Islet precursor cell (in vitro differentiated cells): Measurements from ENCODE around the gene ERFE.

Experiments
- DNase-seq: peaks from one replicate; pipeline ENCODE4 v3.0.0-alpha.2; 2018

Gene ERFE

DNA sequence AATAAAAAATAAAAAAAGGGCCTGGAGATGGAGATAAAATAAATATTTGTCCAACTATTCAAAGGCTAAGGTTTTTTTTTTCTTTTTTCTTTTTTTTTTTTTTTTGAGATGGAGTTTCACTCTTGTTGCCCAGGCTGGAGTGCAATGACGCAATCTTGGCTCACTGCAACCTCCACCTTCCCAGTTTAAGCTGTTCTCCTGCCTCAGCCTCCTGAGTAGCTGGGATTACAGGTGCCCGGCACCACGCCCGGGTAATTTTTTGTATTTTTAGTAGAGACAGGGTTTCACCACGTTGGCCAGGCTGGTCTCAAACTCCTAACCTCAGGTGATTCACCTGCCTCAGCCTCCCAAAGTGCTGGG is 12.3 kb downstream of the ERFE start:
- DNase-seq, result peak; percentile 14

DNA sequence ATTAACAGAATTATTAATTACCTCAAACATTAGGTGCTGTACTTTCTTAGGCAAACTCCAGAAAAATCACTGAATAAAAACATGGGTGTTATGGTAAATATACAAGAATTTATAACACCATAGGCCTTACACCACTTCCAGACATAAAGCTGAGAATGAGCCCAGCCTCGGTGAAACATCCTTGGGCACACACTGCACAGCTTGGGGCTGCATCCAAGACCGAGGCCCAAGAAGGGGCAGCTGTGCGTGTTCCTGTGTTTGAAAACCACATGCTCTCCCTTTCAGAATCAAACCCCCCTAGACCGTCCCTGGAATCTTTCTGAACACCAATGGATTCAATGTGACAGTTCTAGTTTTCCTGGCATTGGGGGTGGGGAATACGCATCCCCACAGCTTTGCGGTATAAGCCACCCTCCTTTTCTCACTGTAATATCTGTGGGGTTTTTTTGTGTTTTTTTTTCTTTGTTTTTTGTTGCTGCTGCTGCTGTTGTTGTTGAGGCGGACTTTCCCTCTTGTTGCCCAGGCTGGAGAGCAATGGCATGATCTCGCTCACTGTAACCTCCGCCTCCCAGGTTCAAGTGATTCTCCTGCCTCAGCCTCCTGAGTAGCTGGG is 12.9 kb downstream of the ERFE start:
- peak; percentile 14 for DNase-seq

GRCh38 chr2:238172439-238172838 is 13.7 kb downstream of the ERFE start:
- DNase-seq, result peak; percentile 22

DNA sequence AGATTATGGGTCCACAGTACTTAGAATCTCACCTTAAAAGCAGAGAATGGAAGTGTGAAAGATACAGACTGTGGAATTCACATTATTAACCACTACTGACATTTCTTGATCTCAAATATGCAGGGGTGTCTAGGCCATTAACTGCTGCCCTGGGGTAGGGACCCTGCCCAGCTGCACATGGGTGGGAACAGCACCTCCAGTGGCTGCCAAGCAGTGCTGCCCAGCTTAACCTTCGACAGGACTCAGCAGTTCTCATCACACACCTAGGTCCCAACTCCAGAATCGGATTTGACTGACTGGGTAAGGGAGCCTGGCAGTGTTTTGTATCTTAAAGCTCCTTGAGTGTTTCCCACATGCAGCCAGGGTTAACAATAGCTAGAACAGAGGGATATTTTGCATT is 14.9 kb downstream of the ERFE start:
- peak; percentile 40 for DNase-seq

- peak; percentile 32 for DNase-seq
Measured at GRCh38 chr2:238174291-238174690, 15.5 kb downstream of the ERFE start.

DNA sequence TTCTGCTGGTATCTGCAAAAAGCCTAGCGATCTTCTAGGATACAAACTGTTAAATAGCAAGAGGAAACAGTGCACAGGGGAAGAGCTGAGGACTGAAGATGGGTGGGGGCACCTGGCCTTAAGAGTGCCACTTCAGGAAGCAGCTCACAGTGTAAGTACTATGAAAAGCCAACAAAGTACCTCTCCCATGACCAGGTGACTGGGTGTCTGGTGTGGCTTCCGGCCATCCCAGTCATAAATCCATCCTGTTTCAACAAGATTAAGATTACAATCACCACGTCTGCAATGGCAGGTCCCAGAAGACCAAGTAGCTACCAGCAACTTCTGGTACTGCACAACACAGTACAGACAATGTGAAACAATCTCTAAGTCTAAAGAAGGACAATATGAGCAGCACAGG is 15.9 kb downstream of the ERFE start:
- DNase-seq, result peak; percentile 25

GRCh38 chr2:238176613-238177012 is 17.8 kb downstream of the ERFE start:
- peak; percentile 7 for DNase-seq

GRCh38 chr2:238180554-238180953 is 21.8 kb downstream of the ERFE start:
- no peak for DNase-seq

DNA sequence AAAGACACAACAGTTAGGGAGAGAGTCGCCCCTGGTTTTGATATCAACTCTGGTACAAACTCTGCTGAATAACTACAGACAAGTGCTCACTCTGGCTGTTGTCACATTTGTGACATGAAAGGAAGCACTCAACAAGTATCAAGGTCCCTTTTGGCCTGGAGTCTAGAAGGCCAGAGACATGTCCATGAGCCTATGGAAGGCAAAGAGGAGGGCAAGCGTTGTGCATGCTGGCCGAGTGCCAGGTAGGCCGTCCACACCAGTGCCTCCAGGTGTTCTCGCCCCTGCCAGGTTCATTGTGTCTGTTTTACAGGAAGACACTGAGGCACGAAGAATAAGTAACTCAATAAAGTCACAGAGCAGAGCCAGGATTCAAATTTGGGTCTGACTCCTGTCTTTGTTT is 23.6 kb downstream of the ERFE start:
- DNase-seq, result no peak

DNA sequence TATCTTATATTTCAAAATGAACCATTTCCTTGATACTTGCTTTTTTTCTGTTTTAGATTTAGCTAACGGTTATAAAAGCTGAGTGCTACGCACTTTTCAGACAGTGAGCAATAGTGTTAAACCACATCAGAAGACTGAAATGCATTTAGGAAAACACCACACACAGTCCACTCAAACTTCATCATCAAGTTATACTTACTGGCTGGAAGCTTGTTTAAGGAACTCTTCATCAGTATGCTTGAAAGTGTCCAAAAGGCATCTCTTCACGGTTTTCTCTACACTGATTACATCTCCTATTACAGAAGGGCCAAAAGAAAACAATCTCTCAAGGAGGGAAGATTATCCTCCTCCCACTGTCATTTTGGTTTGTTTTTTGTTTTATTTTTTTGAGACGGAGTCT is 25.1 kb downstream of the ERFE start:
- DNase-seq, result no peak

GRCh38 chr2:238187618-238188548 is 29.1 kb downstream of the ERFE start:
- no peak for DNase-seq

DNA sequence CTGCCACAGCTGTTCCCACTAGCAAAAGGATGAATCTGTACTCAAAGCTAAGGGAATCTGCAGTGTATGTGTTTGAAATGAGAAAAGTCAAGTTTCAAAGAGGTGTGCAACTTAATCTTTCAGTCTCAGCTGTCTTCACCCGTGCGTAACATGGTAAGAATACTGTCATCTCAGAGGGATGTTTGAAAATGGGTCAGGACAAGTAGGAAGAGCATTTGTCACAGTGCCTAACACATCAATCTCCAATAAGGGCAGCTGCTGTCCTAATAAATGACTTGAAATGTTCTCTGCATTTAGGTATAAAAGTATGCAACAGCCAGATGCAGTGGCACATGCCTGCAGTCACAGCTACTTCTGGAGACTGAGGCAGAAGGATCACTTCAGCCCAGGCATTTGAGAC is 31.7 kb downstream of the ERFE start:
- DNase-seq, result no peak

GRCh38 chr2:238202326-238203093 is 43.7 kb downstream of the ERFE start:
- no peak for DNase-seq

GRCh38 chr2:238203094-238203972 is 44.6 kb downstream of the ERFE start, which contains the start of gene ILKAP:
ILKAP (minus strand) TSS chr2:238203695; CDS start chr2:238203553, 142 bp downstream.
- DNase-seq, result peak; percentile 90

DNA sequence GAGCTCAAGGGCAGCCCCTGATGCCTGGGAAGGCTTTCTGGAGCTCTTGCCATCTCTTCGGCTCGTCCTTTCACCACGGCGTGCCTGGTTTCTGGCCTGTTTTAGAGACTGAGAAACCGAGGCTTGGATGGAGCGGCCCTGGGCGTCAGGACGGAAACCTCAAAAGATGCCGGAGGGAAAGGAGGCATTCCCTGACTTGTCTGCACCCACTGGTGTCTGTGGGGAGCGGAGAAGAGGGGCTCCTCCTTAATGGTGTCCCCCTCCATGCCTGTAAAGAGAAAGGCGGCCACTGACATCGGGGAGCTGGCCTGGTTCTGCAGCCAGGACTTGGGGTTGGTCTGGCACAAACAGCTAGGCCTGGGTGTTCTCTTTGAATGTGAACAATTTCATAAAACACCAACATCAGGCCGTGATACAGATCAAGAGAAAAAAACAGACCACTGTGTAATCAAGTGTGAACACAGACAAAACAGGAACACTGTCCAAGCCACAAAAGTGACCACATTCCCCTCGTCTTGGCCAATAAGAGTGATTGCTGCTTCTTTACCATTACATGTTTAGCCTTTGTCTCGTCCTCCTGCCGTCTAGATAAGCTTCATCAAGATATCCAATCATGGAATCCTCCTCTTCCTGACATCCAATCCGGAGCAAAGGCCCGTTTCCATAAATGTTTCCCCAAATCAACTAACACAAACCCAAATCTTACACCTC is 45.4 kb downstream of the ERFE start:
- no peak for DNase-seq

DNA sequence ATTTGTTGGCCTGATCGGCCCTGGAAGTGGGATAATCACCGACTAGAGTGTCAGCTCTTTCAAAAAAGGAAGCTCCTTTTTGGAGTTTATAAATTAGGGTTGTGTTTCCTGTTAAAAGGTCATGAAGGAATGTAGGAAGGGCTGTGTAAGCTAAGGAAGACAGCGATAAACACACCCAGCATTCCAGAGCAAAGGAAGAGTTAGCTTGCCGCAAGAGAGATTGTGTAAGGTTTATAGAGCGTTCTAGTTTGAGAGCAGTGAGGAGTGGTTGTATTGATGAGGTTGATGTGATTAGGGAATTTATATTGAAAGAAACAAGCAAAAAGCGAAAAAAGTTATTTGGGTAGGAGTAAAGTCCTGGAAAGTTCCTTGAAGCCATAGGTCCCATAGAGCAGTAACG is 48.2 kb downstream of the ERFE start:
- no peak for DNase-seq

DNA sequence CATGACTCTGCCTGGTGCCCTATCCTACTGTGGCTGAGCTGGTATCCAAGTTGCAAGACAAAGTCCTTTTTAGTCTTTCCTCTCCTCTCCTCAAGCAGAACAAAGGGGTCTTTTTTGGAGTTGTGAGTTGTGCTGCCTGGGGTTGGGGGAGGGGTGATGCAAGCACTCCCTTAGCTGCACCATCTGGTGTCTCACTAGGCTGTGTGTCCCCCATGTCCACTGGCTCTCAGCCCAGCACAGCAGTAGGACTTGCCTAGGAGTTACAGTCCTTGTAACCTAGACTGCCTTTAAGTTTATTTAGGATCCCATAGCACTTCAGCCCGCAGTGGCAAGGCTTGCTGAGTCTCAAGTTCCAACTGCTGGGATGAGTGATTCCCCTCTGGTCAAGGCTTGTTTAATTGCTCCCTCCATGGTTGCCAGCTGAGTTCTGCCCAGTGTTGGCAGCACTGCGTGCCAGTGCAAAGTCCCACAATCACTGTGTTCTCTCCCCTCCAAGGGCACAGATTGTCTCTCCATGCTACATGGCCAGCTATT is 57.9 kb downstream of the ERFE start:
- DNase-seq, result no peak
